SU-DHL-6 (cell line): Measurements from ENCODE around the gene PNPLA2.

Source experiments
- CTCF ChIP-seq: fragments of 200-600 bp; sonication (generic); IDR thresholded peaks from one replicate; pipeline ENCODE4 v1.5.1; 2017; ENCODE audit warnings: antibody characterized with exemption, mild to moderate bottlenecking, low read length, moderate library complexity; ENCODE audit not compliant: insufficient read depth, poor library complexity, severe bottlenecking
- EZH2phosphoT487 ChIP-seq: fragments of 200-600 bp; sonication (generic), shearing (Covaris generic); conservative IDR thresholded peaks from 2 replicates; pipeline ENCODE4 v1.6.1; 2018; ENCODE audit warnings: mild to moderate bottlenecking, antibody characterized with exemption, low read length, moderate library complexity, mixed read lengths

GRCh38 chr11:820655-821511 is 2.2 kb downstream of the PNPLA2 start:
- TF ChIP-seq CTCF = no peak
- no peak for TF ChIP-seq EZH2phosphoT487
